Right lung (tissue), 10 donors: Measurements from ENCODE around the gene SLITRK2. TPM values are rescaled to one million over a fixed set of nuclear protein-coding genes. Genes with fewer than 3 reads are reported as not detected.

Experiments used
- DNase-seq, 2 donors: peaks; one replicate each; pipeline ENCODE4 v3.0.0-alpha.2; 2013
- long read RNA-seq, 8 donors: transcript quantifications; one replicate each; lab custom pipeline, GENCODE V29; 2026
- polyA plus RNA-seq, 5 donors: library from polyadenylated mRNA; unstranded; fragments of 120-200 nt; gene quantifications; one replicate each; pipeline versions ENCODE4 v1.2.1 to v1.2.3, GENCODE V29; 2013; ENCODE audit warnings: inconsistent platforms in 1 of 5, low replicate concordance in 1 of 5; ENCODE audit not compliant: insufficient read length in 5 of 5, insufficient read depth in 1 of 5

The SLITRK2 gene
- 1 to 10 TPM; 2.1 to 5.9 (median 4.9) TPM for polyA plus RNA-seq
- long read RNA-seq, donor 1, full-length matches to known transcripts, result 26 of 26 reads
- long read RNA-seq, donor 1, partial matches to known transcripts, result 0 of 26 reads
- long read RNA-seq, donor 1, other reads (novel, unspliced or antisense), result 0 of 26 reads
- long read RNA-seq, donor 2, full-length matches to known transcripts, result 16 of 16 reads
- long read RNA-seq, donor 2, partial matches to known transcripts, result 0 of 16 reads
- long read RNA-seq, donor 2, other reads (novel, unspliced or antisense), result 0 of 16 reads
- long read RNA-seq, donor 3, full-length matches to known transcripts, result 25 of 25 reads
- long read RNA-seq, donor 3, partial matches to known transcripts, result 0 of 25 reads
- long read RNA-seq, donor 3, other reads (novel, unspliced or antisense), result 0 of 25 reads
- long read RNA-seq, donor 4, full-length matches to known transcripts, result 18 of 18 reads
- long read RNA-seq, donor 4, partial matches to known transcripts, result 0 of 18 reads
- long read RNA-seq, donor 4, other reads (novel, unspliced or antisense), result 0 of 18 reads
- long read RNA-seq, donor 5, full-length matches to known transcripts, result 21 of 21 reads
- long read RNA-seq, donor 5, partial matches to known transcripts, result 0 of 21 reads
- long read RNA-seq, donor 5, other reads (novel, unspliced or antisense), result 0 of 21 reads
- long read RNA-seq, donor 6, full-length matches to known transcripts, result 11 of 11 reads
- long read RNA-seq, donor 6, partial matches to known transcripts, result 0 of 11 reads
- long read RNA-seq, donor 6, other reads (novel, unspliced or antisense), result 0 of 11 reads
- long read RNA-seq, donor 7, full-length matches to known transcripts, result 7 of 7 reads
- long read RNA-seq, donor 7, partial matches to known transcripts, result 0 of 7 reads
- long read RNA-seq, donor 7, other reads (novel, unspliced or antisense), result 0 of 7 reads
- long read RNA-seq, donor 8, full-length matches to known transcripts, result 11 of 11 reads
- long read RNA-seq, donor 8, partial matches to known transcripts, result 0 of 11 reads
- long read RNA-seq, donor 8, other reads (novel, unspliced or antisense), result 0 of 11 reads

DNA sequence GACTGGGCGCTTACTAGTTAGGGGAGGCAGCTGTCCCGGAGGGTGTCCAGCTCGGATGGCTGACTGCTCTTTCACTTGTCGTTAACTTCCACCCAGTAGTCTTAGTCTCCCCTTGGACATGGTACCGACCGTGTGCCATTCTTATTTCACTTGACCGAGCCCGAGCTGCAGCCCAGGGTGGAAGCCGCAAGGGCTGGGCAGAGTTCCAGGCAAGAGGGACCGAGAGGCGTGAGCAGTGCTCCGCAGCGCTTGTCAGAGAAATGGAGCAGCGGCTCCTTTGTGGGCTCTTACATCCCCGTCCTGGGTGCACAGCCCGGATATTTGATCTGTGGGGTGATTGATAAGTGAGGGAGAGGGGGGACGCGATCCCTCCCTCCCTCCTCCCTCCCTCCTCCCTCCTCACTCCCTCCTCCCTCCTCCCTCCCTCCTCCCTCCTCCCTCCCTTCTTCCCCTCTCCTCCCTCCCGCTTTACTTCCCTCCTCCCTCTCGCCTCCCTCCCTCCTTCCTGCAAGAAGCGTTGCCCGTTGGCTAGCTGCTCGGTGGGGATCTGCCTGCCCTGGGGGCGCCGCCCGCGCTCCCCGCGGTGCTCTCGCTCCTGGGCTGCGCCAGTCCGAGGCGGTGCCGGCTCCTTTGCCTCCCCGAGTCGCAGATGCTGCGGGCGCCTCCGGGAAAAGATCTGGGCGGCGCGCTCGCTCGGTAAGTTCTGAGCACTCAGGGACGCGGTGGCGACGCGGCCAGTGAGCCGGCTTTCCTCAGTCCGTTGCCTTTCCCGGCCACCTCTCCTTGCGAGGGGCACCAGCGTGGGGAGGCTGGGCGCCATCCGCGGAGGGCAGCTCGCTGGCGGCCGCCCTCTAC, at the start of gene SLITRK2:
Gene SLITRK2 (plus strand): TSS at position 499 of the 855 bp plus-strand sequence. CDS start 4,597 bp downstream, outside the sequence.
- peak in 1 of 2 donors; percentile 41 for DNase-seq

DNA sequence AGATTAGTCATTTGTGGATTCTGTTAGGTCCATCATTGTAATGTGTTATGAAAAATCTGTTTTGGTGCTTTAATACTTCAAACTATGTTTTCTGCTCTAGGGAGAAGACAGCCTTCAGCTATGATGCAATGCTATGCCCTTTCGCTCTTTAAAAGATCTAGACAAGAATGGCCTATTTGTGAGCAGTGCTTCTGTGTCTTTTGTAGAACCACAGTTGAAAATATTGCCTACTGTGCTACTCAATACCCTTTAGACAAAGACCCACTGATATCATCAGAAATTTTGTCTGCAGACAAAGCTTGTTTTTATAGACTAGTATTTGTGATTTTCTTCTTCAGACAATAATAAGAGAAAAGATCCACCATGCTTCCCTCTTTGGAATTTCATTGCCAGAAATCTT, 44.6 kb upstream of the SLITRK2 start:
- no peak for DNase-seq

DNA sequence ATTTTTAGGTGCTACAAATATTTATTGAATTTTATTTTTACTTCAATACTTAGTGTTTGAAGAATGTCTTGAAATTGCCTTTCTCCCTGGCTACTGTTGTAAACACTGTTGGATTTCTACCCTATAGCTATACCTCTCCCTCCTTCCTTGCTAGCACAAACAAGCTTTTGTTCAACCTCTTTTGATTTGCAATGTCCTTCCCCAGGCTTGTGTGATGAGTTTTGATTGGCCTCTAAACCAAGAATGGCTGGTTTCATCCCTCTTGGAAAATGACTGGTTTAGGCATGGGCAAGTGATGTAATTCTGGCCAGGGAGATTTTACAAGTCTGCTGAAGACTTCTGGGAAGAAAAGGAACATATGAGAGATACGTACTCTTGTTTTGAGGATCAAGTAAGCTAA, 25.3 kb upstream of the SLITRK2 start:
- DNase-seq, result no peak

DNA sequence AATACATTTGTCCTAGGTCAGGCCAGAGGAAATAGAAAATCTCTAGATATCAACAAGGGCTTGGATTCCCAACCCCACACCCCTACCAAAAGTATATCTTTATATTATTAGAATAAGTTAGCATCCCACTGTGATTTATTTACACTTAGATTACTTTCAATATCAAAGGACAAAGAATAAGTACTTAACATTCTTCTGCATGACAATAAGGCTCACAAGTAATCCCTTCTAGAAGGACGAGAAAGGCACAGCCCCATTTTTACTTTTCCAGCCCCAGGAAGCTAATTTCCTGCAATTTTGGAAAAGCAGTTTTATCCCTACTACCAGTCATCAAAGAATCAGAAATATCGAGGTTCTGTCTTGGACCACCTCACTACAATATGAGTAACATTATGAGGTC, 14.1 kb upstream of the SLITRK2 start:
- DNase-seq, result no peak

DNA sequence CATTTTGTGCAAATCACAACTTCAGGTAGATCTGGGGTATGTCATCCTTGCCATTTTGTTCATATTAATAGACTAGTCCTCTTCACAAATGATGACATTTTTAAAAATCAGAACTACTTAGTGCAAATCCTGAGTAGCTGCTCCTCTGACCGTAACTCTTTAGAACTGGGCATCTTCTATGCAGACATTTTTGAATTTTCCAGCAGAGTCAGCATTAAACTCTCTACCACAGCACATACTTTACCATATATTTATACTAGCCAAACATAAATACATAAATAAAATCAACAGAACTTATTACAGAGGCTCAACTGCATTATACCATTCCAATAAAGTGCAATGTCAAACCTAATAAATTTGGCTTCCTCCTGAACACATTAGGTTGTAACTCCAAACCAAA, 4.5 kb upstream of the SLITRK2 start:
- no peak for DNase-seq

- no peak for DNase-seq
These were observed 871 bp upstream of the SLITRK2 start for GRCh38 chrX:145816601-145817315.

- DNase-seq, result no peak
These were observed 821 bp downstream of the SLITRK2 start for GRCh38 chrX:145818186-145819113.

- DNase-seq, result no peak
These were observed 3.2 kb downstream of the SLITRK2 start for GRCh38 chrX:145820825-145821224.

- peak in 1 of 2 donors; percentile 29 for DNase-seq
These were observed 3.8 kb downstream of the SLITRK2 start for GRCh38 chrX:145821291-145821897.

- no peak for DNase-seq
These were observed 4.4 kb downstream of the SLITRK2 start for GRCh38 chrX:145821898-145822571.

- no peak for DNase-seq
These were observed 5.5 kb downstream of the SLITRK2 start for GRCh38 chrX:145823132-145823531.

- no peak for DNase-seq
These were observed 8.3 kb downstream of the SLITRK2 start for GRCh38 chrX:145825896-145826295.

DNA sequence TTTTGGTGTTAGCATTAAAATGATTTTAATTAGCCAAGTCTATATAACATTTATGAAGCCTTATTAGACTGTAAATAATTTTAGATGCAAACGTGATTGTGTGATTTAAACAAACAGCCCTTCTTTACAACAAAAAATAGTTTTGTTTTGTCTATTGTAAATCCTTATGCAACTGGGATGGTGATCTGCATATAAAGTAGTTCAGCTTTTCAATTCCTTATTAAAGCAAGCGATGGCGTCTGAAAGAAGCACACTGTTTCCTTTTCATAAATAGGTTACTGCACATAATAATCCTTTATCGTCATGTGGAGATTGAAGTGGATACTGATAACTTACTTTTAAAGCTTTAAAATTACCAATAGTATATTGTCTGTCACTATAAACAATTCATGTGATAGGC, 8.8 kb downstream of the SLITRK2 start:
- DNase-seq, result no peak

DNA sequence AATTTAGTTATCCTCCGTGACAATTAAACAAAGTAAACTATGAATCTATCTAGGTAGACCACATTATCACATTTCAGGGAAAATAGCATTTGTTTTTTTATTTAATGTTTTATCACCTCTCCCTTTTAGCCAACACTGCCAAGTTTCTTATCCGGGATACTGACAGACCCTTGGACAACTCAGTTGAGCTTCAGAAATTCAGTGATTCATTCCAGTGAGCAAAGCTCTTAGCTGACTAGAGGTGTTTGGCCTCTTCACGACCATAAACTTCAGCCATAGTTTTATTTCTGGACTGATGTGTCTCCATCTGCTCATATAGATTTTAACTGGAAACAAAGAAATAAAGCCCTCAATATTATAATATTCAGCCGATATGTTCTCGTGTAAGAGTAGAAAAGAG, 15.2 kb downstream of the SLITRK2 start:
- no peak for DNase-seq

GRCh38 chrX:145840531-145840930, 22.9 kb downstream of the SLITRK2 start:
- no peak for DNase-seq

DNA sequence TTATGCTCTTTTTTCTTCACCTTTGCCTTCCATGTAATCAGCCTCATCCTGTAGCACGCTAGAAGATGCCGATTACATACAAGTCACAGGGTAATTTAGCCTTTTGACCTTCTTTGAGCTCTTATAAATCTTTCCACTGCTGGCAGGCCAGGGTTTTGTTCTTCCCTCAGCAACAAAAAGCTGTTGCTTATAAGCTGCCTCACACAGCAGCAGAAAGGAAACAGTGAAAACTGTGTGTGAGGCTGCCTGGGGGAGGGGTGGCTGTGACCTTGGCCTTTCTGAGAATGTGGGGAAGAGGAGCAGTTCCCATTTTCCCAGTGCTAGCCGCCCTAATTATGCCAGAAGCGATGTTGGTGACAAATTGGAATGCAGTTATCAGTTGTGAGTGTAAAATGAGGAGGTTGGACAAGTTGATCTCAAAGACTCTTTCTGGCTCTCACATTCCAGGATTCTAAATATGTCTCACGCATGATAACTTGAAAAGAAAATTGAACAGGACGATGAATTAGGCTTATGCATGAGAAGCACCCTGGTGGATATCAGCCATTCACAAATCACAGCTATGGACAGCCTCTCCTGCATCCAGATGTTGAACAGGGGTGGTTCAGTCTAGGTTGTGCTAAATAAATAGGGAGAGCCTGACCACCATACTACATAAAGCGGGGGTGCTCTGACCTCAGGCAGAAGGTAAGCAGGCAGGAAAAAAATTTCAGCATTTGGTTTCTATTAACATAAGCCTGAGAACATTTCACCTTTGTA, 25.7 kb downstream of the SLITRK2 start:
- DNase-seq, result no peak

DNA sequence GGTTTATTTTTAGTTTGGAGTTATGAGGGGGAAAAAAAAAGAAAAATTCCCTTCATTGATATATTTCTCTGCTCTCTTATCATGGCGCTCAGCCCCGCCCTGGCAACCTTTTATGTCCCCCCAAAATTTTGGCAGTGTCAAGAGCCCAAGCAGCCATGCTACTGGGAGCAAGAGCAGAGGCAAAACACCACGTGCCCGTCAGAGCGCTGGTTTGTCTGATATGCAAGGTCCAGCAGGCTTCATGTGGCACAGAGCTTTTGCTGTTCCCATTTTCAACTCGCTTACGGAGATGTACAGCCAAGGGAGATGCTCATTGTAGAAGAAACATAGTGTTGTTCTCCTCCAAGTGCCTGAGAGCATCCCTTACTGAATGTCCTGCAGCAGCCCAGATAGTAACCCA, 27.3 kb downstream of the SLITRK2 start:
- no peak for DNase-seq

DNA sequence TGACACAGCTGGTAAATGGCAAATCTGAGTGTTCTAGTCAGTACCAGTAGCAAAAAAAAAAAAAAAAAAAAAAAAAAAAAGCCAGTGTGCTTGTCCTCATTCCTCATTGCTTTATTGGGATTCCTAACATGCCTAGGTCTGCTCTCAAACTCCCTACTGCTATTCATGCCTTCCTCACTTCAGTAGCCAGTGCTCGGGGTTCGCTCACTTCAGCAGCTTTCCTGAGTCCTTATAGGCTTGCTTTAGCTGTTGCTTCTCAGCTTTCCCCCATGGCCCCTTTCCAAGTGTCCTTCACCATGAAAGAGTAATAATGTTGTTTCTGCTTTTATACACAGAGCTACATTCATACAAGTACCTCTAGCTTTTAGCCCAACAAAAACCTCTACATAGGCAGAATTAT, 30.8 kb downstream of the SLITRK2 start:
- DNase-seq, result peak; percentile 26 to 32
